ENCODE data around the gene ERGIC3. TPM values are rescaled to one million over a fixed set of nuclear protein-coding genes. Genes with fewer than 3 reads are reported as not detected.
A peak's percentile ranks its signal among the peaks of the same experiment; 100 is the strongest.

The ERGIC3 gene
- total RNA-seq, 1 experiment from 2014 or later = 270 TPM

DNA sequence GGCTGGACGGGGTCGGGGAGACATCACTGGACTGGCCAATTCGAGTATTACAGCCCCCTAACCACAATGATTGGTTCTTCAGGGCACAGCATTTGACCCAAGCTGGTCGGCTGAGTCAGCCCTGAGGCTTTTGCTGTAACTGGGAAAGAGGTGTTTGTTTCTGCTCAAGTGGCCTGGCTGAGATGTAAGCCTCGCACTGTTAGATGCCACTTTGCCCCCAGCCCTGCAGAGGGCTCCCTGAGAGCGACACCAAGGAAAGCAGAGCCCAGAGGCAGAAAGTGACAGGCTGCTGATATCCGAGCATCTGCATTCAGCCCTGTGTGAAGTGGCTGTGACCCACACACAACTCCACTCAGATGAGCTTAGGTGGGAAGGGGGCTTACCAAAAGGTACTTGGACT, 19.4 kb downstream of the ERGIC3 start:
- peak; percentile 73 for DNase-seq (ENCODE audit: low read depth)

DNA sequence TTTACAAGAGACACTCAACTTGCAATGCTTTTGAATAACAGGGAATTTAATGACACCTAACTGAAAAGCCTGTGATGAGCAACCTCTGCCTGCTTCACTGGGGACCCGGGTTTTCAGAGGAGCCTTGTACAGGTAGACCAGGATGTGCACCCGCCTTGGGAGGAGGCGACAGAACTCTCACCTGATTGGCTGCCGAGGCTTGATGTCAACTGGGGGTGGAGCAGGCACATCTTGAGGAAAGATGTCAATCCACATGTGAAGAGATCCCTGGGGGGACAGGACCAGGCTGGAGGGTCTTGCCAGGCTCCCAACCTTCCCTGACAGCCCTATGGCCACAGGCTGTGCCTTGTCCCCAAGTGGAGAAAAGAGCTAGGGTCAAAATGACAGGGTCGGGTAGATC, 19.8 kb downstream of the ERGIC3 start:
- no peak for DNase-seq (ENCODE audit: low read depth)

GRCh38 chr20:35562541-35563110, 20.7 kb downstream of the ERGIC3 start:
- no peak for DNase-seq (ENCODE audit: low read depth)

DNA sequence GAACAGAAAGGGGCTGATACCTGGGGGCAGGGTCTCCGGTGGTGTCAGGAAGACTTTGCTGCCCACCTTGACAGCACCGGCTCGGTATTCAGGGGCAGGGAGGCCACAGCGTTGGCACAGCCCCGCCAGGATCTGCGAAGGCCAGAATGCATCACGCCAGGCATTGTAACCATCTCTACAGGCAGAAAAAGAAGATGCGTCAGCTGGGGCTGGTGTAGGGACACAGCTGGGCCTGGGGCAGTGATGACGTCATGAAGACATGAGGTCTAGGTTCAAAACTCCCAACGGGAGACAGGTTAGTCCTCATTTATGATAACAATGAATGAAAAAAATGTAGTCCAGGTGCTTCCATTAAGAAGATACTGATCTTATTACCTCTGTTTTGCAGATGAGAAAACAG, 22.0 kb downstream of the ERGIC3 start:
- no peak for DNase-seq (ENCODE audit: low read depth)

- DNase-seq (ENCODE audit: low read depth) = no peak
These were observed 23.0 kb downstream of the ERGIC3 start for GRCh38 chr20:35564905-35565304.

GRCh38 chr20:35568645-35569044, 26.8 kb downstream of the ERGIC3 start:
- no peak for DNase-seq (ENCODE audit: low read depth)

DNA sequence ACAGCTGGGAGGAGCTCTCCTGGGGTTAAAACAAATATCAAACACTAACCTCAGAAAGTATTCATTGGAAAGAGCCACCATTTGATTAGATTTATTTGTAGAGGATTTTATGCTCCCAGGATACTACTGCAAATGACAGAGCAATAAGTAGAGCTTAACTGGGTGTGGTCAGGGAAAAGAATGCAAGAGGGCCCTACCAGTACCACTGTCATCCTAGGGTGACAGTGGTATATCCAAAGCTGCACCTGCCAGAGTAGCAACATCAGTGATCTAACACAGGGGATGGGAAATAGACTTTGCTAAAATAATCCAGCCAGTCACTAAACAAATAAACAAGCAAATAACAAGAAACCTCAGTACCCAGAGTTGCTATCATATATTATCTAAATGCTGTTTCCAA, 29.7 kb downstream of the ERGIC3 start:
- DNase-seq (ENCODE audit: low read depth) = peak; percentile 7

DNA sequence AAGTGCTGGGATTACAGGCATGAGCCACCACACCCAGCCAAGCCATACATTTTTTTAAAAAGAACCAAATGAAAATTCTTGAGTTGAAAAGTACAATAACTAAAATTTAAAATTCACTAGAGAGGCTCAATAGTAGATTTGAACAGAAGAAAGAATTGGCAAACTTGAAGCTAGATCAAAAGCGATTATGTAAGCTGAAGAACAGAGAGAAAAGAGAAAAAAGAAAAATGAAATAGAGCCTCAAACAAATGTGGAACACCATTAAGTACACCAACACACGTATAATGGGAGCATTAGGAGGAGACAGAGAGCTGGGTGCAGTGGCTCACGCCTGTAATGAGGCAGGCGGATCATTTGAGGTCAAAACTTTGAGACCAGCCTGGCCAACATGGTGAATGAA, 31.0 kb downstream of the ERGIC3 start:
- DNase-seq (ENCODE audit: low read depth) = no peak

GRCh38 chr20:35575958-35576357, 34.1 kb downstream of the ERGIC3 start:
- no peak for DNase-seq (ENCODE audit: low read depth)

DNA sequence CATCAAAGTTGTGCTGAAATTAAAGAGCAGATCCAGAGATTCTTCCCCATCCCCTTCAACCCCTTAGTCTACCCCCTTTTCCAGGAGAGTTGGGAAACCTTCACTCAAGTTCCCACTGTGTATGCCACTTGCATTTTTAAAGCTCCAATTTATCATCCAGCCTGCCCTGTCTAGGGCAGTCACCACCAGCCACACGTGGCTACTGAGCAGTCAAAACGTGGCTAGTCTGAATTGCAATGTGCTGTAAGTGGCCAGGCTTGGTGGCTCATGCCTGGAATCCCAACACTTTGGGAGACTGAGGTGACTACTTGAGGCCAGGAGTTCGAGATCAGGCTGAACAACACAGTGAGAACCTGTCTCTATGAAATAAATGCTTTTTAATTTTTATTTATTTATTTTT, 34.9 kb downstream of the ERGIC3 start:
- DNase-seq (ENCODE audit: low read depth) = no peak

GRCh38 chr20:35578469-35578868, 36.6 kb downstream of the ERGIC3 start:
- DNase-seq (ENCODE audit: low read depth) = no peak

DNA sequence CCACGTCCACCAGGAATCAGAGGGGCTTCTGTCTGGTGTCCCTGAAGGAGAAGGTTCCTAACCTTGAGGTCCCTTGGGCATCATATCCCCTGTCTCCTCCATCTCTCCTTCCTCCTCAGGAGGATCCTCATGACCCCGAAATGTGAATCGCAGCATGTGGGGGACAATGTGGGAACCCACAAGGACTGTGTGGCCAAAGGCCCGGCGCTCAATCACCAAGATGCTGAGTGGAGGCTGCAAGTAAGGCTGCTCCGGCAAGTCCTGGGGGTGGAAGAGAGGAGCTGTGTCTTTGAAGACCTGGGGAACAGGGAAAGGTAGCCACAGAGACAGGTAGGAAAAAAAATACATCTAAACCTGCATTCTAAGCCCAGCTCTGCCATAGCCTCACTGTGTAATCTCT, 37.3 kb downstream of the ERGIC3 start:
- DNase-seq (ENCODE audit: low read depth) = no peak

DNA sequence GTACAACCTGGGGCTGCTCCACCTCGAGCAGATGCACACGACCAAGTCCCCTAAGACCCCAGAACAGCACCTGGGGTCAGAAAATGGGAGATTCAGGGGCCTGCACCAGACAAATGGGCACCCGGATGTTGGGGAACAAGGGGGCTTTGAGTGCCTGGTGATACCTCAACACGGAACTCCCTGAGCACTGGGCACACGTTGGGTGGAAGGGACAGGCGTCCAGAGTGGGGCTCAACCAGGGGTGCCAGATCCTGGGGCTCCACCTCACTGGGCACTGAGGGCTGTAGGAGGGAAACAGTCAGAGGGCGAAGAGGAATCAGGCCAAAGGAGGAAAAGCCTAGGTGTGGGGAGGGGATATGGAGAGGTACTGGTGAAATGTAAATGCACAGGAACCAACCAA, 40.3 kb downstream of the ERGIC3 start:
- no peak for DNase-seq (ENCODE audit: low read depth)

- DNase-seq (ENCODE audit: low read depth) = no peak
These were observed 41.0 kb downstream of the ERGIC3 start for GRCh38 chr20:35582741-35583404.

- DNase-seq (ENCODE audit: low read depth) = no peak
These were observed 42.0 kb downstream of the ERGIC3 start for GRCh38 chr20:35583636-35584560.

DNA sequence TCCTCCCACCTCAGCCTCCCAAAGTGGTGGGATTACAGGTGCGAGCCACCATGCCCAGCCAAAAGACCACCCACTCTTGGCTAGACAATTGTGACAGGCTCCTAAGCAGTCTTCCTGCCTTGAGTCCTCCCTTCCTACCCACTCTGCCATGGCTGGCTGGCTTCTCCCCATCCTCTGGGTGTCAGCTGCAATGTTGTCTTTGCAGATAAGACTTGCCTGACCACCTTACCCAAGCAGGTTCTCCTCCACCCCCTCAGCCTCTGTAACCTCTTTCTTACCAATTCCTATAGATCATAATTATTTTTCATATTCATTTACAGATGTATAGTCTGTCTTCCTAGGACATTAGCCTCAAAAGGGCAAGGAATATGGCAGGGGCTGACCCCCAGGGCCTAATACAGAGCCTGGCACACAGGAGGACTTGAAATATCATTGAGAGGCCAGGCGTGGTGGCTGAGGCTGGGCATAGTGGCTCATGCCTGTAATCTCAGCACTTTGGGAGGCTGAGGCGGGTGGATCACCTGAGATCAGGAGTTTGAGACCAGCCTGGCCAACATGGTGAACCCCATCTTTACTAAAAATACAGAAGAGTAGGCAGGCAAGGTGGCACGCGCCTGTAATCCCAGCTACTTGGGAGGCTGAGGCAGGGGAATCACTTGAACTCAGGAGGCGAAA, 45.0 kb downstream of the ERGIC3 start:
- DNase-seq (ENCODE audit: low read depth) = no peak

GRCh38 chr20:35587436-35587835, 45.6 kb downstream of the ERGIC3 start:
- DNase-seq (ENCODE audit: low read depth) = no peak

DNA sequence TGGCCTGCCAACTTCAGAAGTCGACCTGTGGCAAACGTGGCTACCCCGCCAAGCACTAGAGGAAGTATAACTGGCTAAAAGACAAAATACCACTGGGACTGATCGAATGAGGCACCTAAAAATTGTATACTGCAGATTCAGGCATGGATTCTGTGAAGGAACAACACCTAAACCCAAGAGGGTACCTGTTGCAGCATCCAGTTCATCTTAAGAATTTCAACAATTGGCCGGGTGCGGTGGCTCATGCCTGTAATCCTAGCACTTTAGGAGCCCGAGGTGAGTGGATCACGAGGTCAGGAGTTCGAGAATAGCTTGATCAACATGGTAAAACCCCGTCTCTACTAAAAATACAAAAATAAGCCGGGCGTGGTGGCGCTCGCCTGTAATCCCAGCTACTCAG, 46.5 kb downstream of the ERGIC3 start:
- no peak for DNase-seq (ENCODE audit: low read depth)

DNA sequence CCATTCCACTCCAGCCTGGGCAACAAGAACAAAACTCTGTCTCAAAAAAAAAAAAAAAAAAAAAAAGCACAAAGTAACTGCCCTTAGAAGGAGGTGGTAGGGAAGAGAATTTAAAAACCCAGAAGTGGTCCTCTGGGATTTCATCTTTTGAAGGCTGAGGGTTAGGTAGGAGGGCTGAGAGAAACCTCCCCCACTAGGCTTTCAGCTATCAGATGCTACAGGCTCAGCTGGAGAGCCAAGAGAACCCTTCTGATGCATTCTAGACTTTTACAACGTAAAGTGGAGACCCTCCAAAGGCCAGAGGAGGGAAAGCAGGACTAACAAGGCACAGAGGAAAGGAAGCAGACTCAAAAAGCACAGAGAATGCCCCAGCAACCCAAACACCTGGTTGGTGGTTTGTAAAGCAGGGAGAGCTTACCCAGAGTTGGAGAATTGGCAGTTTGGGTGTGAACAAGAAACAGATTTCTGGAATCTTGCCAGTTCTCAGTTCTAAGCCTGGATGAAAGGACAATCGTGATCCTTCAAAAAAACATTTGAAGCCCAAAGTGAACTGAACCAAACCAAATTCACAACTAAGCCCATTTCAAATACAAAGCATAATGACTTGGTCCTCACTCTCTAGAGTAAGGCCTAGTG, 50.6 kb downstream of the ERGIC3 start:
- no peak for DNase-seq (ENCODE audit: low read depth)

- no peak for DNase-seq (ENCODE audit: low read depth)
These were observed 53.6 kb downstream of the ERGIC3 start for GRCh38 chr20:35595456-35595855.

DNA sequence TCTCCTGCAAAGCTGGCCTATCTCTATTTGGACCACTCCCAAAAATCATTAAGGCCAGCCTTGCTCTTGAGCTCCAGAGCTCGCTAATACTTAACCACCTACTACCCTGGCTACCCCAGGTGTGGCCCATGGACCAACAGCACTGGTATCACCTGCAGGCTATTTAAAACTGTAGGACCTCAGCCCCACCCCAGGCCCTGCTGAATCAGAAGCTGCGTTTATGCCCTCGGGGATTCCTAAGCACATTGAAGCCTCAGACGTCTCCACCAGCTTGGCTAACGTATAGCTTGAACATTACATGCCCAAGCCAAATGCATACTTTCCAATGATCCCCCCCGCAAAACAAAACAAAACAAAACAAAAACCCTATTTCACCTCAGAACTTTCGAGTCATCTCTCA, 54.0 kb downstream of the ERGIC3 start:
- DNase-seq (ENCODE audit: low read depth) = no peak

DNA sequence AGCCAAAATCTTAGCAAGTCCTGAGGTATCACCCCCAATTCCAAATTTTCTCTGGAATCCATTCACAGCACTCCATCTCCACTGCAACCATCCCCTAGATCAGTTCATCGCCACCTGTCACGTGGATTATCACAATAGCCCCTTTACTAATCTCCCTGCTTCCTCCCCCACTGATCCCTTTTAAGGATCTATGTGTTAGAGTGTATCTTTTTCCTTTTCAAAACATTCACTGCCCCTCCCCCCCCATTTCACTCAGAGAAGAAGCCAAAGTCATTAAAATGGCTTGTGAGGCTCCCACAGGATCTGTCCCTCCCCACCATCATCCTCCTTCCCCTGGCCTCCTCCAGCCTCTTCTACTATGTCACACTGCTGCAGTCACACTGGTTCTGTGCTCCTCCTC, 55.3 kb downstream of the ERGIC3 start:
- DNase-seq (ENCODE audit: low read depth) = no peak
